Activated CD8-positive, alpha-beta memory T cell treated with anti-CD3 and anti-CD28 coated beads for 1 hour (primary cell): ENCODE data around the gene SEL1L3.

Experiments used
- DNase-seq, 2 donors: peaks; one replicate each; pipeline ENCODE4 v3.0.0-alpha.2; 2020; ENCODE audit warnings: low read depth in 1 of 2; ENCODE audit errors: extremely low read depth in 1 of 2

SEL1L3 gene

GRCh38 chr4:25821267-25821666 lies 41.5 kb downstream of the SEL1L3 start:
- no peak for DNase-seq

GRCh38 chr4:25818876-25819275 lies 43.9 kb downstream of the SEL1L3 start:
- no peak for DNase-seq

- DNase-seq = no peak
These were observed 44.4 kb downstream of the SEL1L3 start for GRCh38 chr4:25818371-25818871.

GRCh38 chr4:25817059-25817681 lies 45.6 kb downstream of the SEL1L3 start:
- DNase-seq = no peak

- DNase-seq = no peak
These were observed 46.2 kb downstream of the SEL1L3 start for GRCh38 chr4:25816591-25817058.

GRCh38 chr4:25815586-25815985 lies 47.2 kb downstream of the SEL1L3 start:
- no peak for DNase-seq

GRCh38 chr4:25814301-25815136 lies 48.3 kb downstream of the SEL1L3 start:
- no peak for DNase-seq

GRCh38 chr4:25813448-25814106 lies 49.2 kb downstream of the SEL1L3 start:
- DNase-seq = no peak

GRCh38 chr4:25811841-25812240 lies 50.9 kb downstream of the SEL1L3 start:
- no peak for DNase-seq

- no peak for DNase-seq
These were observed 51.5 kb downstream of the SEL1L3 start for GRCh38 chr4:25811374-25811690.

- DNase-seq = no peak
These were observed 52.1 kb downstream of the SEL1L3 start for GRCh38 chr4:25810461-25811373.

GRCh38 chr4:25809996-25810395 lies 52.8 kb downstream of the SEL1L3 start:
- no peak for DNase-seq

GRCh38 chr4:25807102-25807728 lies 55.6 kb downstream of the SEL1L3 start:
- no peak for DNase-seq

- no peak for DNase-seq
These were observed 57.4 kb downstream of the SEL1L3 start for GRCh38 chr4:25805255-25805860.

GRCh38 chr4:25803720-25804225 lies 59.0 kb downstream of the SEL1L3 start:
- DNase-seq = no peak

- DNase-seq = no peak
These were observed 61.2 kb downstream of the SEL1L3 start for GRCh38 chr4:25801594-25801993.

GRCh38 chr4:25800245-25800644 lies 62.5 kb downstream of the SEL1L3 start:
- DNase-seq = no peak

- no peak for DNase-seq
These were observed 63.3 kb downstream of the SEL1L3 start for GRCh38 chr4:25799522-25799921.

GRCh38 chr4:25797136-25797535 lies 65.7 kb downstream of the SEL1L3 start:
- no peak for DNase-seq
